DMS 273 (cell line): ENCODE data around the gene RSAD2.
A peak's percentile ranks its signal among the peaks of the same experiment; 100 is the strongest.
"Not testable (repeated sequence)": the region's sequence is repeated elsewhere in the genome, so short reads cannot be mapped to it uniquely, and the experiment has no call there.

Experiments used
- DNase-seq: peaks from one replicate; lab custom pipeline; 2025; ENCODE audit not compliant: unreplicated experiment; lab: John Stamatoyannopoulos, UW

The RSAD2 gene

DNA sequence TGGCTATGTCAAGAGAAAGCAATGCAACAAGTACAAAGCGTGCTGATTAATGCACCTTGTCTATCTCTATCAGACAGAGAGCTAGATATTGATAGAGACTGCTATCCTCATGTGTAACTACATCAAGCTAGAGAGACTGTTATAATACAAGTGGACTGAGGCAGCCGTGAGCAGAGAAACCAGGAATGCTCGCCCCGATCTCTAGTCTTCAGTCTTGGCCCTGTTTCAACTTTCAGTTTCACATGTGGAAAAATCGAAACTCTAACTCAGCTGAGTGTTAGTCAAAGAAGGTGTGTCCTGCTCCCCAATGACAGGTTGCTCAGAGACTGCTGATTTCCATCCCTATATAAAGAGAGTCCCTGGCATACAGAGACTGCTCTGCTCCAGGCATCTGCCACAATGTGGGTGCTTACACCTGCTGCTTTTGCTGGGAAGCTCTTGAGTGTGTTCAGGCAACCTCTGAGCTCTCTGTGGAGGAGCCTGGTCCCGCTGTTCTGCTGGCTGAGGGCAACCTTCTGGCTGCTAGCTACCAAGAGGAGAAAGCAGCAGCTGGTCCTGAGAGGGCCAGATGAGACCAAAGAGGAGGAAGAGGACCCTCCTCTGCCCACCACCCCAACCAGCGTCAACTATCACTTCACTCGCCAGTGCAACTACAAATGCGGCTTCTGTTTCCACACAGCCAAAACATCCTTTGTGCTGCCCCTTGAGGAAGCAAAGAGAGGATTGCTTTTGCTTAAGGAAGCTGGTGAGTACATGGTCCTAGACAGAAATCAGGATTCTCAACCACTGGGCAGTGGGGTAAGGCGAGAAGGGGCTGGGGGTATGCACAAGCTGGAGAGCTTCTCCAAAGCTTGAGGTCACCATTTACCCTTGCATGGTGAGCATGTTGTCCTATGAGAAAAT is at the start of gene RSAD2:
TSS of gene RSAD2 (plus strand) at position 376 of the 903 bp plus-strand sequence. CDS start at position 400, 24 bp downstream.
- DNase-seq = peak; percentile 60

- peak; percentile 56 for DNase-seq
Observed at GRCh38 chr2:6828299-6828584, 49.3 kb upstream of the RSAD2 start.

DNA sequence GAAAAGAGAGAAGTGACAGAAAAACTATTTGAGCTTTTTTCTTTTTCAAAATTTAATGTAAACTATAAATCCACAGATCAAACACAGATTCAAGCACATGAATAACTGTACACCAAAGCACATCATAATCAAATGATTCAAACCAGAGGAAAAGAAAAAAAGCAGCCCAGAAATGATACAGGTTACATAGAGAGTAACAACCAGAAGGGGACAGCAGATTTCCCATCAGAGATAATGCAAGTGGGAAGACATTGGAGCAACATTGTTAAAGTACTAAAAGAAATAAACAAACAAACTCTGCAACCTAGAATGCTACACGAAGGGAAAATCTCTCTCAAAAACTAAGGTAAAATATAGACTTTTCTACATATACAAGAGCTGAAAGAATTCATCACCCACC is 46.3 kb upstream of the RSAD2 start:
- DNase-seq = no peak

DNA sequence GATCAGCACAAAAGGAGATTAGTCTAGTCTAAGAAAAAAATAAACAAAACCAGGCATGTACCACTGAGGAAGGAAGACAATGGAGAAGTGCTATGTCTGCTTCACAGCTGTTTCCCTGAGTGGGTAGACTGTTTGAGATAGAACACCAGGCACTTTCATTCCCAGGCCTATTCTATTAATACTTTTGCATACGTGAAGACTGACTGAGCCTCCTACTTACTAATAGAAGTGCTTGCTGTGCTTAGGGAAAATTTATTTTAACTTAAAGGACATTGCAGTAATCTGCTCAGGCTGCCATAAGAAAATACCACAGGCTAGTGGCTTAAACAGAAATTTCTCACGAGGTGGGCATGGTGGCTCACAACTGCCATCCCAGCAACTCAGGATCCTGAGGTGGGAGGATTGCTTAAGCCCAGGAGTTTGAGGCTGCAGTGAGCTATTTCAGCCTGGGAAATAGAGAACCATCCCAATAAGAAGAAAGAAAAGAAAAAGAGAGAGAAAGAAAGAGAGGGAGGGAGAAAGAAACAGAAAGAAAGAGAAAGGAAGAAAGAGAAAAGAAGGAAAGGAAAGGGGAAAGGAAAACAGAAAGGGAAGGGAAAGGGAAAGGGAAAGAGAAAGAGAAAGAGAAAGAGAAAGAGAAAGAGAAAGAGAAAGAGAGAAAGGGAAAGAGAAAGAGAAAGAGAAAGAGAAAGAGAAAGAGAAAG is 44.8 kb upstream of the RSAD2 start:
- DNase-seq = no peak

DNA sequence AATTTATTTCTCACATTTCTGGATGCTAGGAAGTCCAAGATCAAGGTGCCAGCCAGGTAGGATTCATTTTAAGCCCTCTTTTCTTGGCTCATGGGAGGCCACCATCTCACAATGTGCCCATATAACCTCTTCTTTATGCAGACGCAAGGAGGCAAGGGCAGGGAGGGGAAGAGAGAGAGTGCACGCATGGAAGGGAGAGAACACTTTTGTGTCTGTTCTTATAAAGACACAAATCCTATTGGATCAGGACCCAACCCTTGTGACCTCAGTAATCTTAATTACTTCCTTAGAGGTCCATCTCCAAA is 44.3 kb upstream of the RSAD2 start:
- DNase-seq = no peak

DNA sequence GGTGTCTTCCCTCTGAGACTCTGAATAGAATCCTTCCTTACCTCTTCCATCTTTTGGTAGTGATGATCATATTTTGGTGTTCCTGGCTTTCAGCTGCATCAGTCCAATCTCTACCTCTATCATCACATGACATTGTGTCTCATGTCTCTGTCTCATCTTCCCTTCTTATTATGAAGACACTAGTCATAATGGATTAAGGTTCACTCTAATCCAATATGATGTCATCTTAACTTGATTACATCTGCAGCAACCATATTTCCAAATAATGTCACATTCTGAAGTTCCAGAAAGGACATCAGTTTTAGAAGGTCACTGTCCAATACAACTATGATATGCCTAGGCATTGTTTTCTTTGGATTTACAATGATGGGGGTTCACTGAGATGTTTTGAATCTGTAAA is 43.4 kb upstream of the RSAD2 start:
- no peak for DNase-seq

GRCh38 chr2:6835467-6835866 is 42.1 kb upstream of the RSAD2 start:
- no peak for DNase-seq

DNA sequence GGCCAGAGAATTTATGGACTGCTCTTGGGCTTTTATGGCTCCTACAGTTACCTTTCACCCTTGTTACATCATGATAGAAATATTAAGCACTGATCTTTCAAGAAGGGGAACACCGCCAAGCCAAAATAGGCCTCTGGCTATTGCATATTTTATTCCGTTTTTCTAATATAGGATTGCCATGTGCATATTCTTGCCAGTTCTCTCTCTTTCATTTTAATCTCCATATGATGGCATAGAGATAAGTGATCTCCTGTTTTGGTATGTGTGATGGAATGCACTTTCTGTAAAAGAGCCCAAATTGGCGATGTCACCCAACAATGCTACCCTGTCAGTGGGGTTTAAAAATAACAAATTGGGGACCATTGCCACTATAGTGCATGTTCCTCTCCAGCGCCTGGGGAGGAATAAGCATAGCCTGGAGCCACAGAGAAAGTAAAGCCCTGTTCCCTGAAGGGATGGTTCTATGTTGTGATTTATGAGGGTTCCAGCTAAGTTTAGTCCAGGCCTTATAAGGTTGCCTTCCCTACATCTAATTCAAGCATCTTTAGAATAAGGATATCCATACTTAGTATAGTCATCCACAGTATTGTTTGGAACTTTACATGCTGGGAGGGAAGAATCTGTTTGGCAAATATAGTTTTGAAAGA is 38.8 kb upstream of the RSAD2 start:
- no peak for DNase-seq

- DNase-seq = no peak
Observed at GRCh38 chr2:6841537-6842287, 35.9 kb upstream of the RSAD2 start.

DNA sequence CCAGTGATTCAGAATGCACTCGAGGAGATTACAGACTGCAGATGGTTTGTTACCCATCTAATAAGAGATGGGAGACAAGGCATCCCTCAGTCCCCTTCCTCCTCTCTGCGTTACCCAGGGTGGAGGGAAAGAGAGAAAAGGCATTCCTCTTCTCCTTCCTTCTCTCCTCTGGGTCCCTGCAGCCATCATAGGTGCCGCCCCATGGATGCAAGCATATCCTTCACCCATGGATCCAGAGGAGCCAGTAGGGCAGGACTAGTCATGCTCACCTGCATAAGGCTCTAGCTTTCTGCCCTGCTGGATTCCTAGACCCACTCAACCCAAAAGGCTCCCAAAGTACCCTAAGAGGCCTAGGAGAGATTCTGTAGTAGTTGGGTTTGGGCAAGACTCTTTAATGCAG is 32.3 kb upstream of the RSAD2 start:
- DNase-seq = peak; percentile 42

DNA sequence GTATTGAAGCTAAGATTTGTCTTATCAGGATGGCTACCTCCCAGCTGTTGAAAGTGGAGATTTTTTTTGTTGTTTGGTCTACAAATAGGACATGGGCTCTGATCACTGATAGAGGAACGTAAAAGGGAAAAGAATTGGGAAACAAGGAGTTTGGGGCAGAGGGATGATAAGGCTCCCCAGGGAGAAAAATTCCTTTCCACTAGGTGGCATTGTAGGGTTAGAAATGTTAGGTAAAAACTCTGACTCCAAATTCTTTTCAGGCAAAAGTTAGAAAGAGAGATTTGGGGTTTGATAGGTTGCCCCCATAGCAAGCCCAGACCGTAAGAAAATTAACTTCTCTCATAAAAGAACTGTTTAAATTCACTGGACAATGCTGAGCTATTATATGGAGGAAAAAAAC is 31.7 kb upstream of the RSAD2 start:
- DNase-seq = peak; percentile 21

GRCh38 chr2:6846540-6846939 is 31.0 kb upstream of the RSAD2 start:
- no peak for DNase-seq

- no peak for DNase-seq
Observed at GRCh38 chr2:6846967-6847681, 30.5 kb upstream of the RSAD2 start.

DNA sequence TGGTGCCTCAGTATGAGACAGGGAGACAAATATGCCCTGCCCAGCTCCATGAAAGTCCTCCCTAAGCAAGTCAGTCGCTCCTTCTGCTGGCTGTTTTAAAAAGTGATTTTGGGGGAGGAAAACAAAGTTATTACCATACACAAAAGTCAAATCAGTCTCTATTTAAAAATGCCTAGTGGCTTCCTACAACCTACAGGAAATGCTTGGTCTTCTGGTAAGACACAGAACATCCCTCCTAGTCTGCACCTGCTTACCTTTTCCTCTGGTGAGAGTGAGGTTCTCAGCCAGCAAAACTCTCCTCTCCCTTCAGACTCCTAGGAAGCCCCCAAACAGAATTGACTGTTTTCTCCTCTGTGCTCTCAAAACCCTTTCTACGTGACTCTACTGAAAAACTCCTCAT is 25.4 kb upstream of the RSAD2 start:
- no peak for DNase-seq

GRCh38 chr2:6854416-6854815 is 23.2 kb upstream of the RSAD2 start:
- DNase-seq = no peak

DNA sequence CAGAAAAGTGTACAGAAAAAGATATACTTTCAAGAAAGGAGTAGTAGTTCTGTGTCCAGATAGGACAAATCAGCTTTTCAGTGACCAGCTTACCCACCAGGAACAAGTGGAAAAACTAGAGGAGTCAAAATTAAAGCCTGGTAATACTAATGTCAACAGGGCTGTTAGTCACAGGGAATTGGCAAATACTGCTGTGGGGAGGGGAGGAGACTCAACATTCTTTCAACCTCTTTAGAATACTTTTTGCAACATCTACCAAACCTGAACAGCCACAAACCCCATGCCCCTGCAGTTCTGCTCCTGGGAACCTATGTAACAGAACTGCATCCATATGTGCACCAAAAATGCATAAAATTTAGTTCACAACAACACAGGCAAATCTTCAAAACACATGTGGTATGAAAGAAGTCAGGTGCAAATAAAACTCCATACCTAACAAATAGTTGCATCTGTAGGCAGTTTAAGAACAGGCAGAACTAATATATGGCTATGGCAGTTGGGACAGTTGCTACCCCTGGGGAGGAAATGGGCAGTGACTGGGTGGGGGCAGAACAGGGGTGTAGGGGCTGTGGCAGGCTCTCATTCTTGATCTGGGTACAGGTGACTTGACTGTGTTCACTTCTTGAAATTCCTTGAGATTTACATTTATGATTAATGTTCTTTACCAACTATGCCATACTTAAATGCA is 21.6 kb upstream of the RSAD2 start:
- DNase-seq = no peak

GRCh38 chr2:6856548-6856920 is 21.0 kb upstream of the RSAD2 start:
- no peak for DNase-seq

- not testable (repeated sequence) for DNase-seq
Observed at GRCh38 chr2:6858466-6859027, 19.0 kb upstream of the RSAD2 start.

DNA sequence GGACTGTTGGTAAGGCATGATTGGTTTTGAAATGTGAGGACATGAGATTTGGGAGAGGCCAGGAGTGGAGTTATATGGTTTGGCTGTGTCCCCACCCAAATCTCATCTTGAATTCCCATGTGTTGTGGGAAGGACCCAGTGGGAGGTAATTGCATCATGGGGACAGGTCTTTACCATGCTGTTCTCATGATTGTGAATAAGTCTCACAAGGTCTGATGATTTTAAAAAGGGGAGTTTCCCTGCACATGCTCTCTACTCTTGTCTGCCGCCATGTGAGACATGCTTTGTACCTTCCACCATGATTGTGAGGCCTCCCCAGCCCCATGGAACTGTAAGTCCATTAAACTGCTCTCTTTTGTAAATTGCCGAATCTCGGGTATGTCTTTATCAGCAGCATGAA is 17.3 kb upstream of the RSAD2 start:
- DNase-seq = no peak

- no peak for DNase-seq
Observed at GRCh38 chr2:6863792-6864191, 13.8 kb upstream of the RSAD2 start.
